H1 (cell line): ENCODE results near the gene MMADHC. TPM values are rescaled to one million over a fixed set of nuclear protein-coding genes. Genes with fewer than 3 reads are reported as not detected.

Experiments
- POLR2A ChIP-seq, 2 experiments: IDR thresholded peaks; 1 replicate in 1 of 2; 2 replicates in 1 of 2; pipeline ENCODE4 v1.6.1; 2011; ENCODE audit warnings: low read depth in 2 of 2, low read length in 2 of 2, mild to moderate bottlenecking in 2 of 2; ENCODE audit errors: control extremely low read depth in 1 of 2
- POLR2AphosphoS5 ChIP-seq: IDR thresholded peaks from 2 replicates; pipeline ENCODE4 v1.6.1; 2011; ENCODE audit warnings: low read depth, low read length
- RNF2 ChIP-seq: fragments of 200-900, 300-1000 bp; sonication (generic); IDR thresholded peaks from 2 replicates; pipeline ENCODE4 v1.7.1; 2016; ENCODE audit warnings: borderline replicate concordance, low read depth, mild to moderate bottlenecking, antibody characterized with exemption, low read length; ENCODE audit not compliant: poor library complexity, severe bottlenecking; ENCODE audit errors: missing control alignments
- SRF ChIP-seq: IDR thresholded peaks from 2 replicates; pipeline ENCODE4 v1.6.1; 2011; ENCODE audit warnings: mild to moderate bottlenecking, low read depth, low read length, moderate library complexity
- TAF1 ChIP-seq: IDR thresholded peaks from 2 replicates; pipeline ENCODE4 v1.6.1; 2011; ENCODE audit warnings: mild to moderate bottlenecking, low read depth, low read length
- TEAD4 ChIP-seq: IDR thresholded peaks from 2 replicates; pipeline ENCODE4 v1.6.1; 2012; ENCODE audit warnings: low read depth, low read length, inconsistent platforms, mixed read lengths
- polyA plus RNA-seq, 7 experiments: library from polyadenylated mRNA; depleted of rRNA in 3 of 7; stranded (reverse) in 5 of 7; unstranded in 2 of 7; fragments of >200 nt in 5 of 7; fragments of 200-250 nt in 2 of 7; gene quantifications; 1 replicate in 5 of 7; 2 replicates in 1 of 7; 4 replicates in 1 of 7; pipeline versions ENCODE4 v1.2.1 to v1.2.3, GENCODE V29; 2011 to 2013; ENCODE audit warnings: missing spikeins in 2 of 7, mixed read lengths in 2 of 7
- total RNA-seq: library from RNA; stranded (reverse); fragmentation: NEBNext Ultra II Directional; extraction: Animal tissue kit (Norgen Biotek cat#: 25700); gene quantifications from 2 replicates; pipeline ENCODE4 v1.2.1, GENCODE V29; 2021
- TF ChIP-seq, protein P1 (sequence below): fragments of 300-600 bp; sonication (generic); IDR thresholded peaks from 2 replicates; pipeline ENCODE4 v1.7.1; 2012; ENCODE audit warnings: low read length, moderate library complexity, mild to moderate bottlenecking, inconsistent platforms; ENCODE audit not compliant: insufficient replicate concordance
- TF ChIP-seq, protein P2 (sequence below): IDR thresholded peaks from 2 replicates; pipeline ENCODE4 v1.6.1; 2011; ENCODE audit warnings: low read length, improper control_type of control experiment

The MMADHC gene
- total and polyA plus RNA-seq, 2 of the 8 experiments (the other 6 are each of a cell fraction or from before 2014, with no cell fraction given), result 61.1 to 130 TPM

DNA sequence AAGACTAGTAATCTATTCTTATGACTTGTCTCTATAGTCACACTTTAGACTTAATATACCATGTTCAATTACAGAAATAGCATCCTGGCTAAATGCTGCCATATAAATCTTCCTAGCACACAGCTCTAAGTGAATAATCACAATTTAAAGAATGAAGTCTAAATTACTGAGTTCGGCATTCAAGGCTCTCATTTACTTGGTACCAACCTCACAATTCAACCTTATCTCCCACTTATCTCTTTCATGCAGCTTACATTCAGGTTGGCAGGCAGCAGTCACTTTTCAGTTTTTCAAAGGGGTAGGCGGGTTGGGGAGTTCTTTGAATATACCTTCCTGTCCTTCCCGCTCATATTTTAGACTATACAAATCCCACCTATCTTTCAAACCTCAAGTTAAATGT is 1.5 kb downstream of the MMADHC start (continued):
- TF ChIP-seq, protein P1, sequence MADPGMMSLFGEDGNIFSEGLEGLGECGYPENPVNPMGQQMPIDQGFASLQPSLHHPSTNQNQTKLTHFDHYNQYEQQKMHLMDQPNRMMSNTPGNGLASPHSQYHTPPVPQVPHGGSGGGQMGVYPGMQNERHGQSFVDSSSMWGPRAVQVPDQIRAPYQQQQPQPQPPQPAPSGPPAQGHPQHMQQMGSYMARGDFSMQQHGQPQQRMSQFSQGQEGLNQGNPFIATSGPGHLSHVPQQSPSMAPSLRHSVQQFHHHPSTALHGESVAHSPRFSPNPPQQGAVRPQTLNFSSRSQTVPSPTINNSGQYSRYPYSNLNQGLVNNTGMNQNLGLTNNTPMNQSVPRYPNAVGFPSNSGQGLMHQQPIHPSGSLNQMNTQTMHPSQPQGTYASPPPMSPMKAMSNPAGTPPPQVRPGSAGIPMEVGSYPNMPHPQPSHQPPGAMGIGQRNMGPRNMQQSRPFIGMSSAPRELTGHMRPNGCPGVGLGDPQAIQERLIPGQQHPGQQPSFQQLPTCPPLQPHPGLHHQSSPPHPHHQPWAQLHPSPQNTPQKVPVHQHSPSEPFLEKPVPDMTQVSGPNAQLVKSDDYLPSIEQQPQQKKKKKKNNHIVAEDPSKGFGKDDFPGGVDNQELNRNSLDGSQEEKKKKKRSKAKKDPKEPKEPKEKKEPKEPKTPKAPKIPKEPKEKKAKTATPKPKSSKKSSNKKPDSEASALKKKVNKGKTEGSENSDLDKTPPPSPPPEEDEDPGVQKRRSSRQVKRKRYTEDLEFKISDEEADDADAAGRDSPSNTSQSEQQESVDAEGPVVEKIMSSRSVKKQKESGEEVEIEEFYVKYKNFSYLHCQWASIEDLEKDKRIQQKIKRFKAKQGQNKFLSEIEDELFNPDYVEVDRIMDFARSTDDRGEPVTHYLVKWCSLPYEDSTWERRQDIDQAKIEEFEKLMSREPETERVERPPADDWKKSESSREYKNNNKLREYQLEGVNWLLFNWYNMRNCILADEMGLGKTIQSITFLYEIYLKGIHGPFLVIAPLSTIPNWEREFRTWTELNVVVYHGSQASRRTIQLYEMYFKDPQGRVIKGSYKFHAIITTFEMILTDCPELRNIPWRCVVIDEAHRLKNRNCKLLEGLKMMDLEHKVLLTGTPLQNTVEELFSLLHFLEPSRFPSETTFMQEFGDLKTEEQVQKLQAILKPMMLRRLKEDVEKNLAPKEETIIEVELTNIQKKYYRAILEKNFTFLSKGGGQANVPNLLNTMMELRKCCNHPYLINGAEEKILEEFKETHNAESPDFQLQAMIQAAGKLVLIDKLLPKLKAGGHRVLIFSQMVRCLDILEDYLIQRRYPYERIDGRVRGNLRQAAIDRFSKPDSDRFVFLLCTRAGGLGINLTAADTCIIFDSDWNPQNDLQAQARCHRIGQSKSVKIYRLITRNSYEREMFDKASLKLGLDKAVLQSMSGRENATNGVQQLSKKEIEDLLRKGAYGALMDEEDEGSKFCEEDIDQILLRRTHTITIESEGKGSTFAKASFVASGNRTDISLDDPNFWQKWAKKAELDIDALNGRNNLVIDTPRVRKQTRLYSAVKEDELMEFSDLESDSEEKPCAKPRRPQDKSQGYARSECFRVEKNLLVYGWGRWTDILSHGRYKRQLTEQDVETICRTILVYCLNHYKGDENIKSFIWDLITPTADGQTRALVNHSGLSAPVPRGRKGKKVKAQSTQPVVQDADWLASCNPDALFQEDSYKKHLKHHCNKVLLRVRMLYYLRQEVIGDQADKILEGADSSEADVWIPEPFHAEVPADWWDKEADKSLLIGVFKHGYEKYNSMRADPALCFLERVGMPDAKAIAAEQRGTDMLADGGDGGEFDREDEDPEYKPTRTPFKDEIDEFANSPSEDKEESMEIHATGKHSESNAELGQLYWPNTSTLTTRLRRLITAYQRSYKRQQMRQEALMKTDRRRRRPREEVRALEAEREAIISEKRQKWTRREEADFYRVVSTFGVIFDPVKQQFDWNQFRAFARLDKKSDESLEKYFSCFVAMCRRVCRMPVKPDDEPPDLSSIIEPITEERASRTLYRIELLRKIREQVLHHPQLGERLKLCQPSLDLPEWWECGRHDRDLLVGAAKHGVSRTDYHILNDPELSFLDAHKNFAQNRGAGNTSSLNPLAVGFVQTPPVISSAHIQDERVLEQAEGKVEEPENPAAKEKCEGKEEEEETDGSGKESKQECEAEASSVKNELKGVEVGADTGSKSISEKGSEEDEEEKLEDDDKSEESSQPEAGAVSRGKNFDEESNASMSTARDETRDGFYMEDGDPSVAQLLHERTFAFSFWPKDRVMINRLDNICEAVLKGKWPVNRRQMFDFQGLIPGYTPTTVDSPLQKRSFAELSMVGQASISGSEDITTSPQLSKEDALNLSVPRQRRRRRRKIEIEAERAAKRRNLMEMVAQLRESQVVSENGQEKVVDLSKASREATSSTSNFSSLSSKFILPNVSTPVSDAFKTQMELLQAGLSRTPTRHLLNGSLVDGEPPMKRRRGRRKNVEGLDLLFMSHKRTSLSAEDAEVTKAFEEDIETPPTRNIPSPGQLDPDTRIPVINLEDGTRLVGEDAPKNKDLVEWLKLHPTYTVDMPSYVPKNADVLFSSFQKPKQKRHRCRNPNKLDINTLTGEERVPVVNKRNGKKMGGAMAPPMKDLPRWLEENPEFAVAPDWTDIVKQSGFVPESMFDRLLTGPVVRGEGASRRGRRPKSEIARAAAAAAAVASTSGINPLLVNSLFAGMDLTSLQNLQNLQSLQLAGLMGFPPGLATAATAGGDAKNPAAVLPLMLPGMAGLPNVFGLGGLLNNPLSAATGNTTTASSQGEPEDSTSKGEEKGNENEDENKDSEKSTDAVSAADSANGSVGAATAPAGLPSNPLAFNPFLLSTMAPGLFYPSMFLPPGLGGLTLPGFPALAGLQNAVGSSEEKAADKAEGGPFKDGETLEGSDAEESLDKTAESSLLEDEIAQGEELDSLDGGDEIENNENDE, result no peak
- TF ChIP-seq POLR2A (IDR thresholded peaks at IDR 0.05; ENCODE audit: control extremely low read depth in 1 of 2, low read depth in 2 of 2, low read length in 2 of 2) (no peak), RNF2 (no peak), POLR2AphosphoS5 (no peak), TAF1 (no peak), TEAD4 (no peak), SRF (no peak)
- TF ChIP-seq, protein P2, sequence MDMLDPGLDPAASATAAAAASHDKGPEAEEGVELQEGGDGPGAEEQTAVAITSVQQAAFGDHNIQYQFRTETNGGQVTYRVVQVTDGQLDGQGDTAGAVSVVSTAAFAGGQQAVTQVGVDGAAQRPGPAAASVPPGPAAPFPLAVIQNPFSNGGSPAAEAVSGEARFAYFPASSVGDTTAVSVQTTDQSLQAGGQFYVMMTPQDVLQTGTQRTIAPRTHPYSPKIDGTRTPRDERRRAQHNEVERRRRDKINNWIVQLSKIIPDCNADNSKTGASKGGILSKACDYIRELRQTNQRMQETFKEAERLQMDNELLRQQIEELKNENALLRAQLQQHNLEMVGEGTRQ, result no peak
